Right lobe of liver (tissue), 6 donors: Measurements from ENCODE around the gene RAP1GAP2. TPM values are rescaled to one million over a fixed set of nuclear protein-coding genes. Genes with fewer than 3 reads are reported as not detected.
A peak's percentile ranks its signal among the peaks of the same experiment; 100 is the strongest.

Source experiments
- ATAC-seq, 4 donors: fragments of 200-7000 bp; cut with Tn5 transposase; one replicate each; pipeline ENCODE4 v1.9.1; 2020; ENCODE audit warnings: mild to moderate bottlenecking in 4 of 4, moderate library complexity in 4 of 4
- DNase-seq, 3 donors: peaks; one replicate each; pipeline ENCODE4 v3.0.0-alpha.2; 2020
- H3K27ac ChIP-seq, 3 donors: fragments of 200-600 bp; one replicate each; pipeline ENCODE4 v1.8.0; 2022
- H3K27me3 ChIP-seq, 2 donors: fragments of 200-600 bp; one replicate each; pipeline ENCODE4 v1.8.0; 2022
- H3K36me3 ChIP-seq, 4 donors: fragments of 200-600 bp; sonication (generic) in 1 of 4; one replicate each; pipeline versions ENCODE4 v1.5.1 to v1.8.0; 2017 to 2022; ENCODE audit warnings: control low read depth in 1 of 4
- H3K4me1 ChIP-seq, 4 donors: fragments of 200-600 bp; sonication (generic) in 1 of 4; one replicate each; pipeline versions ENCODE4 v1.5.1 to v1.8.0; 2017 to 2022; ENCODE audit warnings: control low read depth in 1 of 4
- H3K4me3 ChIP-seq, 3 donors: fragments of 200-600 bp; one replicate each; pipeline ENCODE4 v1.8.0; 2022
- H3K9me3 ChIP-seq, 4 donors: fragments of 200-600 bp; sonication (generic) in 1 of 4; one replicate each; pipeline versions ENCODE4 v1.5.1 to v1.8.0; 2017 to 2022; ENCODE audit warnings: control low read depth in 1 of 4
- POLR2A ChIP-seq: fragments of 450-650 bp; IDR thresholded peaks from one replicate; pipeline ENCODE4 v1.6.1; 2017; ENCODE audit warnings: antibody characterized with exemption, mild to moderate bottlenecking
- WGBS: methylation state at CpG from one replicate; pipeline ENCODE4 v1.1.6; 2018; ENCODE audit warnings: low coverage, low lambda C conversion rate; ENCODE audit not compliant: insufficient coverage; ENCODE audit errors: missing lambda C conversion rate; 5-methylcytosine and 5-hydroxymethylcytosine counted together
- intact Hi-C, 2 donors: fragments of 100-400 bp; cut with DNase I; formaldehyde crosslinking; loops; one replicate each; pipeline versions ENCODE4 v1.11.2 to v1.14.1; 2022
- total RNA-seq, 6 experiments: library from RNA; depleted of rRNA in 2 of 6; stranded (reverse); fragments of >200 nt in 2 of 6; fragmentation: NEBNext Ultra II Directional in 3 of 6; extraction: Animal tissue kit (Norgen Biotek cat#: 25700) in 3 of 6; gene quantifications; one replicate each; pipeline versions ENCODE4 v1.1.0 to v1.2.4, GENCODE V29; 2016 to 2023
- TF ChIP-seq, protein P1 (sequence below), 4 donors: fragments of 200-600 bp in 3 of 4; fragments of 450-650 bp in 1 of 4; IDR thresholded peaks; one replicate each; pipeline versions ENCODE4 v1.5.1 to v1.8.0; 2016 to 2022; ENCODE audit warnings: antibody characterized with exemption in 4 of 4, mild to moderate bottlenecking in 2 of 4
- donor health status: DM: no; HTN: yes; CAD: no.
- donor health status: DM: no; HTN: no; CAD: no.
- donor health status: DM: no; HTN: no; CAD: no.
- donor health status: DM: no; HTN: yes; CAD: no.
- donor health status: DM: no; HTN: yes; CAD: no.

Gene RAP1GAP2
- total RNA-seq, 6 experiments from 2014 or later: 1.0 to 3.8 (median 1.8) TPM

DNA sequence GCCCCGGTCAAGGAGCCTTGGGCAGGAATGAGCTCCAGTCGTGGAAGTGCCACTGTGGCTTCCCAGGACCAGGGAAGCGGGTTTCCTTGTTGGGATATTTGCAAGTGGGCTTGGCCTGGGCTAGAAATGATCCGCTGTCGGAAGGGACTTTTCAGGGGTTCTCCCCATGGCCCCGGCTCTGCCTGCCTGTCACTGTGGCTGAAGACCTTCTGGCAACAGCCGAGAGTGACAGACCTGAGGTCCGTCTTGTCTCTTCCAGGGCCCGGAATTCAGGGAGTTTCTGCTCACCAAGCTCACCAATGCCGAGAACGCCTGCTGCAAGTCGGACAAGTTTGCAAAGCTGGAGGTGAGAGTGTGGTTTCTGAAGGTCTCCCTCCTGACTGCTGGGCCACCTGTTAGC, 209.5 kb downstream of the RAP1GAP2 start:
- Histone ChIP-seq H3K27me3 (no peaks in the 10 kb centered on the region), H3K36me3 (no peaks in the 10 kb centered on the region), H3K9me3 (no peaks in the 10 kb centered on the region), H3K27ac (no peak overlapping the region), H3K4me1 (peaks cover 0 to 11% (median 3%) of the 10 kb centered on the region in 4 donors), H3K4me3 (no peak overlapping the region)
- intact Hi-C loops: no loop called here
- no peak for TF ChIP-seq POLR2A
- TF ChIP-seq, protein P1, sequence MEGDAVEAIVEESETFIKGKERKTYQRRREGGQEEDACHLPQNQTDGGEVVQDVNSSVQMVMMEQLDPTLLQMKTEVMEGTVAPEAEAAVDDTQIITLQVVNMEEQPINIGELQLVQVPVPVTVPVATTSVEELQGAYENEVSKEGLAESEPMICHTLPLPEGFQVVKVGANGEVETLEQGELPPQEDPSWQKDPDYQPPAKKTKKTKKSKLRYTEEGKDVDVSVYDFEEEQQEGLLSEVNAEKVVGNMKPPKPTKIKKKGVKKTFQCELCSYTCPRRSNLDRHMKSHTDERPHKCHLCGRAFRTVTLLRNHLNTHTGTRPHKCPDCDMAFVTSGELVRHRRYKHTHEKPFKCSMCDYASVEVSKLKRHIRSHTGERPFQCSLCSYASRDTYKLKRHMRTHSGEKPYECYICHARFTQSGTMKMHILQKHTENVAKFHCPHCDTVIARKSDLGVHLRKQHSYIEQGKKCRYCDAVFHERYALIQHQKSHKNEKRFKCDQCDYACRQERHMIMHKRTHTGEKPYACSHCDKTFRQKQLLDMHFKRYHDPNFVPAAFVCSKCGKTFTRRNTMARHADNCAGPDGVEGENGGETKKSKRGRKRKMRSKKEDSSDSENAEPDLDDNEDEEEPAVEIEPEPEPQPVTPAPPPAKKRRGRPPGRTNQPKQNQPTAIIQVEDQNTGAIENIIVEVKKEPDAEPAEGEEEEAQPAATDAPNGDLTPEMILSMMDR (IDR thresholded peaks at IDR 0.05): no peak
- ATAC-seq: no peak
- DNase-seq: peak in 1 of 3 donors; percentile 45
- 100% methylated on average over 1 of the region's 12 CpGs for WGBS

DNA sequence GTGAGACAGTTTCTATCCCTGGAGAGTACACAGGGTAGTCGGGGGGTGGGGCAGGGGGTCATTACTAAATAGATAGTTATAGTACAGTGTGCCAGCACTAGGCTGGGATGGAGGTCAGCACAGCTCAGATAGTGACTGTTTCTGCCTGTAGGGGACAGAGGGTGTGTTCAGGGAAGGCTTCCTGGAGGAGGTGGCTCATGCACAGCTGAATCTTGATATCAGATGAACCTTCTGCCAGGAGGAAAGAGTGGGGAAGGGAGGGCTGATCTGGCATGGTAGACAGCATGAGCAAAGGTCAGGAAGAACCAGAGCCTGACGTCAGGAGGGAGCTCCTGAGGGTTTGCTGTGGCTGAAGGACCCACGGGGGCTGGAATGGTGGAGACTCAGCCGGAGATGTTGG, 210.6 kb downstream of the RAP1GAP2 start:
- ATAC-seq: no peak
- intact Hi-C loops: no loop called here
- Histone ChIP-seq H3K27me3 (no peaks in the 10 kb centered on the region), H3K9me3 (no peaks in the 10 kb centered on the region), H3K4me1 (peaks cover 0 to 11% (median 3%) of the 10 kb centered on the region in 4 donors), H3K36me3 (no peaks in the 10 kb centered on the region), H3K4me3 (no peak overlapping the region), H3K27ac (no peak overlapping the region)
- 71% methylated on average over 4 of the region's 4 CpGs for WGBS
- no peak for TF ChIP-seq POLR2A
- TF ChIP-seq, protein P1 (IDR thresholded peaks at IDR 0.05): no peak
- DNase-seq: no peak

DNA sequence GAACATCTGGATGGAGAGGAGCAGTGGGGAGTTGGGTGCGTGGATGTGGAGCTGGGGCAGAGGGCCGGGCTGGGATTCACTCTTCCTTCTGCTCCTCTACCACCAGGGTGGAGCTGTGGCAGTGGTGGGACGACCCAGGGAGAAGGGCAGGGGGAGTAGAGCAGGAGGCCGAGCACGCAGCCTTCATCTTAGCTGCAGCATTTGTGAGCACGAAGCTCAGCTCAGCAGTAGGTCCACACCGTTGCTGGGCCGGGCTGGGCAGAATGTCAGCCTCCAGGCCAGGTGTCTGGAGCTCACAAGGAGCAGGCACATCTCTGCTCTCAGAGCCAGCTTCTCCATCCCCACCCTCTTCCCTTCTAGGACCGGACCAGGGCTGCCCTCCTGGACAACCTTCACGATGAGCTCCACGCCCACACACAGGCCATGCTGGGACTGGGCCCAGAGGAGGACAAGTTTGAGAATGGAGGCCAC, 211.4 kb downstream of the RAP1GAP2 start:
- Histone ChIP-seq H3K36me3 (no peaks in the 10 kb centered on the region), H3K4me1 (peaks cover 0 to 11% (median 3%) of the 10 kb centered on the region in 4 donors), H3K9me3 (no peaks in the 10 kb centered on the region), H3K27ac (no peak overlapping the region), H3K4me3 (no peak overlapping the region), H3K27me3 (no peaks in the 10 kb centered on the region)
- TF ChIP-seq, protein P1 (IDR thresholded peaks at IDR 0.05): no peak
- no peak for TF ChIP-seq POLR2A
- ATAC-seq (no peak), DNase-seq (peak in 1 of 3 donors; percentile 46)
- intact Hi-C loops: no loop called here
- 90% methylated on average over 2 of the region's 11 CpGs for WGBS

DNA sequence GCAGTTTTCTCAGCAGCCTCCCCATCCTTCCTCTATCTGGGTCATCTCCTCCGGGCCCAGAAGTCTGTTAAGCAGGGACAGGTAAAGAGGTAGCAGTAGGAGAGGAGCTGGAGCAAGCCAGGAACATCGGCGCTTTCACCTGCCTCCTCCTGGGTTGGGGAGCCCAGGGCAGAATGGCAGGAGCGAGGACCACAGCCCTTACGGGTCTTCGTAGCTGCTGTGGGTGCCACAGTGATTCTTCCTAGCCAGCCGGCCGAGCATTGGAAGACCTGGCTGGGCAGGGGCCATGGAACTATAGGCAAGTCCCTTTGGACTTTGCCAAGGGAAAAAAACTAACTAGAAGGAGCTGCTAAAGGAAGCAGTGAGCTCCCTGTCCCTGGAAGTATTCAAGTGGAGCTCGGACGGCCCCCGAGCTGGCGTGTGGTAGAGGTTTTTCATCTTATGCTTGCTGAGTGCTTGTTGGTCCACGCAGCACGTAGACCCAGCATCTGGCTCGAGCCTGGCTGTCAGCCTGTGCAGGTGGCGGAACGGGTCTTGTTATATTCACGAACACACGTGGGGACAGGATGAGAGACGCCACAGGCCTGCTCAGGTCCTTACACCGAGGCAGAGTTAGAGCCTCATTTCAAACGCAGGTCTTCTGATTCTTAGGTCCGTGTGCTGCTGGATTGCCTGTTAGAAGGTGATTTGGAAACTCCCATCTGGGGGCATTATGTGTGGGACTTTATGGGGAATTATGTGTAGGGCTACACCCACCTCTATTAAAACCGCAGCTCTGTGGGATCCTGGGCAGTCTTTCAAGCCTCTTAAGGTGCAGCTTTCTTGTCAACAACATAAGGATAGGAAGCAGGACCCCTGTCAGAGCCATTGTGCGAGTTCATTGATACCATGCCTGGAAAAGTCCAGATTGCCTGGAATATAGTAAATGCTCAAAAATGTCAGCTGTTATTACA, 212.4 kb downstream of the RAP1GAP2 start:
- H3K4me3 ChIP-seq: no peak overlapping the region
- intact Hi-C loops: no loop called here
- ATAC-seq (no peak), DNase-seq (peak in 1 of 3 donors; percentile 40)
- no peaks in the 10 kb centered on the region for H3K27me3 ChIP-seq
- TF ChIP-seq, protein P1 (IDR thresholded peaks at IDR 0.05): no peak
- no peak for TF ChIP-seq POLR2A
- H3K4me1 ChIP-seq: peaks cover 0 to 10% (median 3%) of the 10 kb centered on the region in 4 donors
- 81% methylated on average over 4 of the region's 25 CpGs for WGBS
- H3K9me3 ChIP-seq: no peaks in the 10 kb centered on the region
- no peaks in the 10 kb centered on the region for H3K36me3 ChIP-seq
- no peak overlapping the region for H3K27ac ChIP-seq
